DND-41 (cell line): Measurements from ENCODE around the gene CCR6.

Experiments used
- EZH2 ChIP-seq: IDR thresholded peaks from 3 replicates; pipeline ENCODE4 v1.6.1; 2012; ENCODE audit warnings: borderline replicate concordance, low read depth, mild to moderate bottlenecking, moderate library complexity, low read length, inconsistent platforms; ENCODE audit not compliant: severe bottlenecking
- TF ChIP-seq, protein P1 (sequence below): IDR thresholded peaks from 2 replicates; pipeline ENCODE4 v1.5.1; 2012; ENCODE audit warnings: borderline replicate concordance, low read length, moderate library complexity, mild to moderate bottlenecking; ENCODE audit not compliant: poor library complexity, severe bottlenecking; ENCODE audit errors: extremely low read depth

DNA sequence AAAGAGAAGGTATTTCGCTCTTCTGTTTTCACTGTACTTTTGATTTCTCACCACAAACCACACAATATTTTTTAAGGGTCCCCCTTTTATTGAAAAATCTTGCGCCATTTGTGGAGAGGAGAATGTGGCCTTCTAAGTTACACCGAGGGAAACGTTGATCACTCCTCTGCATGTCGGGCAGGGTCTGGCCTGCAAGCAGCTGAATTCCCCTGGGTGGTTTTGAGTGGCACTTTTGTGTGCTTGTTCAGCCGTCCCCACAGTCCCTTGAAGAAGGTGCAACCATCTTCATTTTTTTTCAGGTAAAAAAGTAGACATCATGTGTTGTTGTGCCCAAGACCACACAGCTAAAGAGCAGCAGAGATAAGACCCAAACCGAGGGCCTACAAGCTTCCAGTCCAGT lies 28.8 kb downstream of the CCR6 start:
- TF ChIP-seq, protein P1, sequence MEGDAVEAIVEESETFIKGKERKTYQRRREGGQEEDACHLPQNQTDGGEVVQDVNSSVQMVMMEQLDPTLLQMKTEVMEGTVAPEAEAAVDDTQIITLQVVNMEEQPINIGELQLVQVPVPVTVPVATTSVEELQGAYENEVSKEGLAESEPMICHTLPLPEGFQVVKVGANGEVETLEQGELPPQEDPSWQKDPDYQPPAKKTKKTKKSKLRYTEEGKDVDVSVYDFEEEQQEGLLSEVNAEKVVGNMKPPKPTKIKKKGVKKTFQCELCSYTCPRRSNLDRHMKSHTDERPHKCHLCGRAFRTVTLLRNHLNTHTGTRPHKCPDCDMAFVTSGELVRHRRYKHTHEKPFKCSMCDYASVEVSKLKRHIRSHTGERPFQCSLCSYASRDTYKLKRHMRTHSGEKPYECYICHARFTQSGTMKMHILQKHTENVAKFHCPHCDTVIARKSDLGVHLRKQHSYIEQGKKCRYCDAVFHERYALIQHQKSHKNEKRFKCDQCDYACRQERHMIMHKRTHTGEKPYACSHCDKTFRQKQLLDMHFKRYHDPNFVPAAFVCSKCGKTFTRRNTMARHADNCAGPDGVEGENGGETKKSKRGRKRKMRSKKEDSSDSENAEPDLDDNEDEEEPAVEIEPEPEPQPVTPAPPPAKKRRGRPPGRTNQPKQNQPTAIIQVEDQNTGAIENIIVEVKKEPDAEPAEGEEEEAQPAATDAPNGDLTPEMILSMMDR = no peak
- TF ChIP-seq EZH2 = no peak
